Panc1 (cell line): ENCODE data around the gene CHAF1B. TPM values are rescaled to one million over a fixed set of nuclear protein-coding genes. Genes with fewer than 3 reads are reported as not detected.
"Not testable (repeated sequence)": the region's sequence is repeated elsewhere in the genome, so short reads cannot be mapped to it uniquely, and the experiment has no call there.

Source experiments
- ATAC-seq: fragments of 200-7000 bp; cut with Tn5 transposase; 2 replicates; pipeline ENCODE4 v1.9.1; 2020; ENCODE audit warnings: mild to moderate bottlenecking, moderate library complexity
- BruUV-seq: library from RNA; stranded (reverse); fragments of 400-500 nt; replicated peaks from 2 replicates; lab custom pipeline; 2021; lab: Mats Ljungman, UMichigan
- CTCF ChIA-PET: fragments of 300-600 bp; sonication (Branson Sonifier 250); formaldehyde crosslinking; loops from one replicate; lab custom pipeline; 2022; ENCODE audit warnings: antibody characterized with exemption; lab: Charles Lee
- POLR2A ChIA-PET: fragments of 300-600 bp; sonication (Branson Sonifier 250); formaldehyde crosslinking; loops from one replicate; lab custom pipeline; 2022; ENCODE audit warnings: antibody characterized with exemption; lab: Charles Lee
- DNase-seq: peaks from one replicate; pipeline ENCODE4 v3.0.0-alpha.2; 2010; ENCODE audit warnings: low read depth, low spot score
- H3K27ac ChIP-seq: 2 replicates; pipeline ENCODE4 v1.5.1; 2011; ENCODE audit warnings: mild to moderate bottlenecking, low read length, inconsistent platforms
- H3K27me3 ChIP-seq: fragments of 200-500 bp; sonication (Bioruptor generic); 2 replicates; pipeline ENCODE4 v1.6.0; 2014; ENCODE audit warnings: low read length, inconsistent platforms; ENCODE audit not compliant: control insufficient read depth, insufficient read depth
- H3K36me3 ChIP-seq: fragments of 200-500 bp; sonication (Bioruptor generic); 2 replicates; pipeline ENCODE4 v1.5.1; 2014; ENCODE audit warnings: inconsistent platforms, mild to moderate bottlenecking, low read length, moderate library complexity; ENCODE audit not compliant: control insufficient read depth, insufficient read depth
- H3K4me1 ChIP-seq: 2 replicates; pipeline ENCODE4 v1.5.1; 2011; ENCODE audit warnings: inconsistent platforms, mild to moderate bottlenecking, low read length, moderate library complexity; ENCODE audit not compliant: control insufficient read depth, insufficient read depth
- H3K4me3 ChIP-seq, 2 experiments: 2 replicates each; pipeline ENCODE4 v1.5.1; 2011 to 2012; ENCODE audit warnings: low read depth in 2 of 2, low read length in 2 of 2, mild to moderate bottlenecking in 2 of 2, inconsistent platforms in 1 of 2, moderate library complexity in 1 of 2
- H3K9me3 ChIP-seq: fragments of 200-500 bp; sonication (Bioruptor generic); 2 replicates; pipeline ENCODE4 v1.5.1; 2014; ENCODE audit warnings: low read depth, mild to moderate bottlenecking, inconsistent platforms, low read length, moderate library complexity; ENCODE audit not compliant: control insufficient read depth, insufficient read depth
- CTCF ChIP-seq: fragments of 450-650 bp; IDR thresholded peaks from 2 replicates; pipeline ENCODE4 v1.5.1; 2017; ENCODE audit warnings: mild to moderate bottlenecking
- POLR2AphosphoS5 ChIP-seq: IDR thresholded peaks from 2 replicates; pipeline ENCODE4 v1.6.1; 2012; ENCODE audit warnings: mild to moderate bottlenecking, low read depth, low read length, moderate library complexity
- SIN3A ChIP-seq: IDR thresholded peaks from 2 replicates; pipeline ENCODE4 v1.6.1; 2012; ENCODE audit warnings: low read depth, mild to moderate bottlenecking, low read length, moderate library complexity, borderline replicate concordance; ENCODE audit not compliant: insufficient read depth
- TCF7L2 ChIP-seq: IDR thresholded peaks from 2 replicates; pipeline ENCODE4 v1.6.1; 2011; ENCODE audit warnings: mild to moderate bottlenecking, low read depth, low read length, inconsistent platforms
- in situ Hi-C: cut with HindIII; loops from 2 replicates; pipeline ENCODE4 v1.10.0; 2016; ENCODE audit warnings: low sequenced_read_pairs, low pct_unique_long_range_greater_than_20kb
- intact Hi-C: fragments of 100-400 bp; cut with micrococcal nuclease; formaldehyde crosslinking; loops from one replicate; pipeline ENCODE4 v1.10.0; 2022; ENCODE audit not compliant: unreplicated experiment
- total RNA-seq: library from RNA; stranded (reverse); gene quantifications from one replicate; pipeline ENCODE4 v1.2.1, GENCODE V29; 2021; ENCODE audit not compliant: unreplicated experiment
- TF ChIP-seq, protein P1 (sequence below), 2 experiments: IDR thresholded peaks; 2 replicates each; pipeline ENCODE4 v1.6.1; 2011 to 2012; ENCODE audit warnings: low read depth in 2 of 2, control low read depth in 1 of 2, low read length in 1 of 2, mild to moderate bottlenecking in 1 of 2, moderate library complexity in 1 of 2; ENCODE audit not compliant: insufficient read depth in 1 of 2

Gene CHAF1B
- total RNA-seq, 1 experiment from 2014 or later = 18.4 TPM

DNA sequence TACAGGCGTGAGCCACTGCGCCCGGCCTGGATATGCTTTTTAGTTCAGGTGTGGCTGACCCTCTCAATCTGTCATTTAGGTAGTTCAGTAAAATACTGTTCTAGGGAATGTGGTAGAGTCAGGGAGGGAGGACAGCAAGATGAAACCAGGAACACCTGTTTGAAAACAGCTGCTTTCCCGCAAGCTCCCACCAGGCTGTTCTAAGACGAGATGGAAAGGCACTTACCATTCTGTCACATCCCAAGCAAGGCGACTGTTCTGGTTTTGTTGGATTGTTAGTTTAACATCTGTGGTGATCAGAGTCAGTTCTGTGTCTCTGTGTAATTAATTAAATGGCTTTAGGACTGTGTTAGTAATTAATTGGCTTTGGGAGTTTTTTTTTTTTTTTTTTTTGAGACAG, 2.9 kb downstream of the CHAF1B start:
- H3K9me3 ChIP-seq = no peaks in the 10 kb centered on the region
- no peak for DNase-seq
- no peak for ATAC-seq
- intact Hi-C loops (no loop called here), in situ Hi-C loops (no loop called here)
- CTCF ChIA-PET = no interaction called here
- H3K36me3 ChIP-seq = no peaks in the 10 kb centered on the region; the same call in 1 of the 2 replicates
- no peaks in the 10 kb centered on the region; the same call in 1 of the 2 replicates for H3K4me1 ChIP-seq
- POLR2A ChIA-PET = no interaction called here
- no peak overlapping the region for H3K27ac ChIP-seq
- BruUV-seq = no TSS peak
- no peak overlapping the region for H3K4me3 ChIP-seq
- TF ChIP-seq, protein P1, sequence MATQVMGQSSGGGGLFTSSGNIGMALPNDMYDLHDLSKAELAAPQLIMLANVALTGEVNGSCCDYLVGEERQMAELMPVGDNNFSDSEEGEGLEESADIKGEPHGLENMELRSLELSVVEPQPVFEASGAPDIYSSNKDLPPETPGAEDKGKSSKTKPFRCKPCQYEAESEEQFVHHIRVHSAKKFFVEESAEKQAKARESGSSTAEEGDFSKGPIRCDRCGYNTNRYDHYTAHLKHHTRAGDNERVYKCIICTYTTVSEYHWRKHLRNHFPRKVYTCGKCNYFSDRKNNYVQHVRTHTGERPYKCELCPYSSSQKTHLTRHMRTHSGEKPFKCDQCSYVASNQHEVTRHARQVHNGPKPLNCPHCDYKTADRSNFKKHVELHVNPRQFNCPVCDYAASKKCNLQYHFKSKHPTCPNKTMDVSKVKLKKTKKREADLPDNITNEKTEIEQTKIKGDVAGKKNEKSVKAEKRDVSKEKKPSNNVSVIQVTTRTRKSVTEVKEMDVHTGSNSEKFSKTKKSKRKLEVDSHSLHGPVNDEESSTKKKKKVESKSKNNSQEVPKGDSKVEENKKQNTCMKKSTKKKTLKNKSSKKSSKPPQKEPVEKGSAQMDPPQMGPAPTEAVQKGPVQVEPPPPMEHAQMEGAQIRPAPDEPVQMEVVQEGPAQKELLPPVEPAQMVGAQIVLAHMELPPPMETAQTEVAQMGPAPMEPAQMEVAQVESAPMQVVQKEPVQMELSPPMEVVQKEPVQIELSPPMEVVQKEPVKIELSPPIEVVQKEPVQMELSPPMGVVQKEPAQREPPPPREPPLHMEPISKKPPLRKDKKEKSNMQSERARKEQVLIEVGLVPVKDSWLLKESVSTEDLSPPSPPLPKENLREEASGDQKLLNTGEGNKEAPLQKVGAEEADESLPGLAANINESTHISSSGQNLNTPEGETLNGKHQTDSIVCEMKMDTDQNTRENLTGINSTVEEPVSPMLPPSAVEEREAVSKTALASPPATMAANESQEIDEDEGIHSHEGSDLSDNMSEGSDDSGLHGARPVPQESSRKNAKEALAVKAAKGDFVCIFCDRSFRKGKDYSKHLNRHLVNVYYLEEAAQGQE (IDR thresholded peaks at IDR 0.05; ENCODE audit: insufficient read depth in 1 of 2, low read depth in 2 of 2, low read length in 1 of 2) = no peak
- TF ChIP-seq TCF7L2 (no peak), SIN3A (no peak), POLR2AphosphoS5 (no peak), CTCF (no peak)
- no peaks in the 10 kb centered on the region for H3K27me3 ChIP-seq

- Histone ChIP-seq H3K9me3 (no peaks in the 10 kb centered on the region), H3K4me3 (no peak overlapping the region), H3K27me3 (no peaks in the 10 kb centered on the region), H3K36me3 (no peaks in the 10 kb centered on the region; the same call in 1 of the 2 replicates), H3K4me1 (no peaks in the 10 kb centered on the region; the same call in 1 of the 2 replicates), H3K27ac (no peak overlapping the region)
- ChIA-PET POLR2A (no interaction called here), CTCF (no interaction called here)
- ATAC-seq (no peak), DNase-seq (no peak)
- no TSS peak for BruUV-seq
- intact Hi-C loops = no loop called here
- TF ChIP-seq POLR2AphosphoS5 (no peak), SIN3A (no peak), TCF7L2 (no peak), CTCF (no peak)
- TF ChIP-seq, protein P1 (IDR thresholded peaks at IDR 0.05; ENCODE audit: insufficient read depth in 1 of 2, low read depth in 2 of 2, low read length in 1 of 2) = no peak
- in situ Hi-C loops = no loop called here
Measured at GRCh38 chr21:36388835-36389234, 3.6 kb downstream of the CHAF1B start.

DNA sequence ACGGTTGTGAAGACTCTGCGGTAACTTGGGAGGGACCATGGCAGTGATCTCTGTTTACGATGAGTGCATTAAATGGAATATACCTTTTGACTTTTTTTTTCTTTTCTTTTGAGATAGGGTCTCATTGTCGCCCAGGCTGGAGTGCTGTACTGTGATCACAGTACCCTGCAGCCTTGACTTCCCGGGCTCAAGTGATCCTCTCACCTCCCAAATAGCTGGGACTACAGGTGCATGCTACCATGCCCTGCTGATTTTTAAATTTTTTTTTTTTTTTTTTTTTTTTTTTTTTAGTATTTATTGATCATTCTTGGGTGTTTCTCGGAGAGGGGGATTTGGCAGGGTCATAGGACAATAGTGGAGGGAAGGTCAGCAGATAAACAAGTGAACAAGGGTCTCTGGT, 6.5 kb downstream of the CHAF1B start:
- H3K4me3 ChIP-seq, H3K36me3 ChIP-seq, POLR2A ChIA-PET, H3K27ac ChIP-seq, H3K9me3 ChIP-seq, ATAC-seq, DNase-seq, BruUV-seq, intact Hi-C loops, H3K27me3 ChIP-seq, H3K4me1 ChIP-seq, in situ Hi-C loops, CTCF ChIA-PET: not testable (repeated sequence)
